K562 (cell line): Measurements from ENCODE around the gene SGSM2. TPM values are rescaled to one million over a fixed set of nuclear protein-coding genes. Genes with fewer than 3 reads are reported as not detected.
A peak's percentile ranks its signal among the peaks of the same experiment; 100 is the strongest.

Source experiments
- ATAC-seq: fragments of 200-7000 bp; cut with Tn5 transposase; 3 replicates; pipeline ENCODE4 v1.9.1; 2020; ENCODE audit warnings: moderate library complexity
- BruUV-seq: library from RNA; stranded (reverse); fragments of 400-500 nt; replicated peaks from 2 replicates; lab custom pipeline; 2021; lab: Mats Ljungman, UMichigan
- CTCF ChIA-PET: fragments of 300-600 bp; formaldehyde crosslinking; extraction: SDS; loops from one replicate; lab custom pipeline; 2021; ENCODE audit warnings: low intra/inter-chr PET ratio; lab: Yijun Ruan, JAX
- POLR2A ChIA-PET: fragments of 300-600, 350-650 bp; sonication (Branson Sonifier 250); formaldehyde crosslinking; extraction: SDS; loops from one replicate; lab custom pipeline; 2021; ENCODE audit warnings: antibody characterized with exemption, inconsistent platforms; lab: Yijun Ruan, JAX
- DNase-seq, 4 experiments: peaks; one replicate each; pipeline versions ENCODE4 v3.0.0 to v3.0.0-alpha.2; 2011 to 2018; ENCODE audit warnings: low spot score in 3 of 4, mixed read lengths in 3 of 4; ENCODE audit errors: extremely low read depth in 1 of 4
- FAIRE-seq: peaks from 2 replicates; lab custom pipeline; 2011; peaks lifted over from hg19 to GRCh38; lab: Jason Lieb, UNC
- H2AFZ ChIP-seq: 2 replicates; pipeline ENCODE4 v1.6.0; 2011; ENCODE audit warnings: low read depth, low read length, control low read depth, inconsistent platforms
- H3K27ac ChIP-seq: fragments of 200-600 bp; 3 replicates; pipeline ENCODE4 v1.8.0; 2011; ENCODE audit warnings: low read depth, mild to moderate bottlenecking, control low read depth, inconsistent platforms, low read length, moderate library complexity, mixed read lengths; ENCODE audit errors: extremely low read depth
- H3K27me3 ChIP-seq, 2 experiments: fragments of 300-600 bp in 1 of 2; 2 replicates in 1 of 2; 3 replicates in 1 of 2; pipeline versions ENCODE4 v1.6.0 to v1.8.0; 2011; ENCODE audit warnings: inconsistent platforms in 2 of 2, low read length in 2 of 2, mild to moderate bottlenecking in 1 of 2, mixed read lengths in 1 of 2, moderate library complexity in 1 of 2; ENCODE audit not compliant: control insufficient read depth in 2 of 2, insufficient read depth in 2 of 2
- H3K36me3 ChIP-seq: fragments of 300-600 bp; 3 replicates; pipeline ENCODE4 v1.8.0; 2011; ENCODE audit warnings: mild to moderate bottlenecking, low read length, inconsistent platforms; ENCODE audit not compliant: control insufficient read depth, insufficient read depth
- H3K4me1 ChIP-seq, 2 experiments: fragments of 200-600 bp in 1 of 2; replicated peaks in 1 of 2; 2 replicates in 1 of 2; 3 replicates in 1 of 2; pipeline versions ENCODE4 v1.5.1 to v1.8.0; 2011; ENCODE audit warnings: inconsistent platforms in 2 of 2, low read length in 2 of 2, mild to moderate bottlenecking in 1 of 2, mixed read lengths in 1 of 2, moderate library complexity in 1 of 2; ENCODE audit not compliant: control insufficient read depth in 2 of 2, insufficient read depth in 2 of 2
- H3K4me2 ChIP-seq: 2 replicates; pipeline ENCODE4 v1.6.1; 2011; ENCODE audit warnings: low read length, control low read depth, inconsistent platforms, mixed read lengths; ENCODE audit not compliant: insufficient read depth
- H3K4me3 ChIP-seq: fragments of 200-600 bp; sonication (generic), shearing (Covaris generic); 2 replicates; pipeline ENCODE4 v1.5.1; 2016; ENCODE audit warnings: control low read depth, inconsistent platforms
- H3K79me2 ChIP-seq: fragments of 200-600 bp; 3 replicates; pipeline ENCODE4 v1.8.0; 2011; ENCODE audit warnings: low read length, inconsistent platforms; ENCODE audit not compliant: control insufficient read depth, insufficient read depth
- H3K9ac ChIP-seq, 2 experiments: 2 replicates each; pipeline versions ENCODE4 v1.6.0 to v1.6.1; 2011; ENCODE audit warnings: low read depth in 2 of 2, low read length in 2 of 2, control low read depth in 1 of 2, inconsistent platforms in 1 of 2, mild to moderate bottlenecking in 1 of 2, mixed read lengths in 1 of 2; ENCODE audit not compliant: insufficient read depth in 1 of 2
- H3K9me1 ChIP-seq: one replicate; pipeline ENCODE4 v1.6.0; 2011; ENCODE audit warnings: inconsistent platforms, mild to moderate bottlenecking, low read length, moderate library complexity; ENCODE audit not compliant: control insufficient read depth, insufficient read depth
- H3K9me3 ChIP-seq: replicated peaks from 2 replicates; pipeline ENCODE4 v1.5.1; 2011; ENCODE audit warnings: low read depth, low read length, inconsistent platforms; ENCODE audit not compliant: control insufficient read depth, insufficient read depth
- H4K20me1 ChIP-seq: replicated peaks from 2 replicates; pipeline ENCODE4 v1.6.1; 2011; ENCODE audit warnings: low read length, inconsistent platforms, mixed read lengths; ENCODE audit not compliant: control insufficient read depth, insufficient read depth
- ARID2 ChIP-seq: fragments of 450-650 bp; IDR thresholded peaks from 2 replicates; pipeline ENCODE4 v1.6.1; 2017; ENCODE audit warnings: antibody characterized with exemption, mild to moderate bottlenecking
- NBN ChIP-seq: fragments of 450-650 bp; IDR thresholded peaks from 2 replicates; pipeline ENCODE4 v1.6.1; 2016; ENCODE audit warnings: low read depth, mild to moderate bottlenecking
- TEAD1 ChIP-seq, 2 experiments: fragments of 450-650 bp in 1 of 2; sonication (generic) in 1 of 2; formaldehyde crosslinking; IDR thresholded peaks; 2 replicates each; pipeline versions ENCODE4 v1.4.0 to v1.8.0; 2020 to 2022; ENCODE audit warnings: mild to moderate bottlenecking in 2 of 2, missing genetic modification reagents in 1 of 2
- TOE1 ChIP-seq, 2 experiments: fragments of 450-650 bp in 1 of 2; sonication (generic) in 1 of 2; formaldehyde crosslinking in 1 of 2; IDR thresholded peaks; 2 replicates each; pipeline versions ENCODE4 v1.7.1 to v1.8.0; 2016 to 2022; ENCODE audit warnings: borderline replicate concordance in 2 of 2, mild to moderate bottlenecking in 2 of 2, antibody characterized with exemption in 1 of 2, inconsistent platforms in 1 of 2, low read depth in 1 of 2, missing genetic modification reagents in 1 of 2, moderate library complexity in 1 of 2
- ZFX ChIP-seq: sonication (generic); formaldehyde crosslinking; IDR thresholded peaks from 2 replicates; pipeline ENCODE4 v1.8.0; 2022; ENCODE audit warnings: mild to moderate bottlenecking, missing genetic modification reagents, moderate library complexity
- ZNF146 ChIP-seq: IDR thresholded peaks from one replicate; pipeline ENCODE4 v1.6.1; 2018; ENCODE audit warnings: missing compliant biosample characterization; ENCODE audit not compliant: unreplicated experiment
- ZNF224 ChIP-seq: sonication (generic); formaldehyde crosslinking; IDR thresholded peaks from 2 replicates; pipeline ENCODE4 v1.8.0; 2022; ENCODE audit warnings: mild to moderate bottlenecking, missing genetic modification reagents
- ZNF23 ChIP-seq: fragments of 250-450 bp; sonication (Bioruptor Pico); IDR thresholded peaks from 2 replicates; pipeline ENCODE4 v1.4.0; 2020; ENCODE audit warnings: mild to moderate bottlenecking
- WGBS: fragments of 100-300 bp; shearing (Covaris generic); methylation state at CpG from one replicate; pipeline ENCODE4 v1.1.6; 2016; ENCODE audit warnings: low coverage, mixed read lengths; ENCODE audit not compliant: insufficient coverage; ENCODE audit errors: missing lambda C conversion rate; 5-methylcytosine and 5-hydroxymethylcytosine counted together
- in situ Hi-C: fragments of 300-500 bp; cut with MboI; formaldehyde crosslinking; loops from 4 replicates; pipeline ENCODE4 v1.15.0; 2018; ENCODE audit warnings: inconsistent platforms, mixed read lengths
- intact Hi-C: fragments of 100-400 bp; cut with micrococcal nuclease; formaldehyde crosslinking; loops from 2 replicates; pipeline ENCODE4 v1.14.2; 2022
- polyA plus RNA-seq, 8 experiments: library from polyadenylated mRNA; depleted of rRNA in 4 of 8; stranded (reverse) in 5 of 8; unstranded in 3 of 8; fragments of >200 nt; fragmentation: Nextera tagmentation in 2 of 8; fragmentation: Illumina TruSeq in 1 of 8; extraction: Ambion mirVana in 2 of 8; extraction: Trizol in 1 of 8; gene quantifications; 2 replicates each; pipeline versions ENCODE4 v1.2.1 to v1.2.3, GENCODE V29; 2011 to 2014; ENCODE audit warnings: inconsistent platforms in 1 of 8, missing spikeins in 1 of 8
- total RNA-seq, 7 experiments: library from RNA; depleted of rRNA in 6 of 7; stranded (reverse); fragments of >200 nt in 6 of 7; fragmentation: Illumina TruSeq in 2 of 7; extraction: Trizol in 2 of 7; gene quantifications; 2 replicates each; pipeline versions ENCODE4 v1.2.1 to v1.2.3, GENCODE V29; 2011 to 2021; ENCODE audit warnings: low replicate concordance in 1 of 7
- TF ChIP-seq, protein P1 (sequence below): sonication (generic); formaldehyde crosslinking; IDR thresholded peaks from 2 replicates; pipeline ENCODE4 v1.8.1; 2023; ENCODE audit warnings: mild to moderate bottlenecking, missing genetic modification reagents
- TF ChIP-seq, protein P2 (sequence below): fragments of 200-600 bp; sonication (generic); IDR thresholded peaks from one replicate; pipeline ENCODE4 v1.6.1; 2012; ENCODE audit warnings: mild to moderate bottlenecking, low read depth, low read length, inconsistent platforms

SGSM2 gene
- total and polyA plus RNA-seq, 9 of the 15 experiments (the other 6 are each of a cell fraction or from before 2014, with no cell fraction given) = 0.20 to 26.3 (median 14.8) TPM

DNA sequence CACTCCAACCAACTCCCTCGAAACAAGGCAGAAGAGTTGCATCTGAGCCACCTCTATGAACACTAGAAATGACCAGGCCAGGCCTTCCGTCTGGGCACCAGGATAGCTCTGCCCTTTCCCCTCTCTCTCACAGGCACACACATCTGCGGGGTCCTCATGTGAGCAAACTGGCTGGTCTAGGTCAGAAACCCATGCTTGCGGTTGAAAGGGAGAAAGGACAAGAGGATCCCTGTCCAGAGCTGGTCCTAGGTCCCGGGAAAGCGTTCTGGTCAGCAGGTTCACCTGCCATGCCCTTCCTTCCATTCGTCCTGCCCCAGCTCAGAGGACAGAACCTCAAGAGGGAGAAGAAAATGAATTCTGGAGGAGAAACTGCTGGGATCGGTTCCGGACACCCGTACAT, 60.9 kb downstream of the SGSM2 start:
- CTCF ChIA-PET = no interaction called here
- POLR2A ChIA-PET = interaction anchor here (0.7 to 1.1 kb wide), 2 partner anchors 10 to 15 kb away, joined by 4 read pairs; no protein-coding TSS in a partner anchor
- 0 out of 2 replicates have a peak, but pooled peaks cover 3% of the 10 kb centered on the region for H4K20me1 ChIP-seq
- TF ChIP-seq NBN = no peak
- no peak for TF ChIP-seq ZNF224
- no peak for TF ChIP-seq TOE1 (IDR thresholded peaks at IDR 0.05; ENCODE audit: borderline replicate concordance)
- TF ChIP-seq TOE1 (CRISPR knock-in tag; IDR thresholded peaks at IDR 0.05; ENCODE audit: borderline replicate concordance, low read depth) = no peak
- no peak for TF ChIP-seq ZNF146 (CRISPR knock-in tag)
- no peak for TF ChIP-seq ARID2
- TF ChIP-seq, protein P1, sequence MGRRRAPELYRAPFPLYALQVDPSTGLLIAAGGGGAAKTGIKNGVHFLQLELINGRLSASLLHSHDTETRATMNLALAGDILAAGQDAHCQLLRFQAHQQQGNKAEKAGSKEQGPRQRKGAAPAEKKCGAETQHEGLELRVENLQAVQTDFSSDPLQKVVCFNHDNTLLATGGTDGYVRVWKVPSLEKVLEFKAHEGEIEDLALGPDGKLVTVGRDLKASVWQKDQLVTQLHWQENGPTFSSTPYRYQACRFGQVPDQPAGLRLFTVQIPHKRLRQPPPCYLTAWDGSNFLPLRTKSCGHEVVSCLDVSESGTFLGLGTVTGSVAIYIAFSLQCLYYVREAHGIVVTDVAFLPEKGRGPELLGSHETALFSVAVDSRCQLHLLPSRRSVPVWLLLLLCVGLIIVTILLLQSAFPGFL (CRISPR knock-in tag) = 0 out of 2 replicates have a peak, but pooled peaks have one; percentile 35
- TF ChIP-seq ZNF23 = no peak
- TF ChIP-seq, protein P2, sequence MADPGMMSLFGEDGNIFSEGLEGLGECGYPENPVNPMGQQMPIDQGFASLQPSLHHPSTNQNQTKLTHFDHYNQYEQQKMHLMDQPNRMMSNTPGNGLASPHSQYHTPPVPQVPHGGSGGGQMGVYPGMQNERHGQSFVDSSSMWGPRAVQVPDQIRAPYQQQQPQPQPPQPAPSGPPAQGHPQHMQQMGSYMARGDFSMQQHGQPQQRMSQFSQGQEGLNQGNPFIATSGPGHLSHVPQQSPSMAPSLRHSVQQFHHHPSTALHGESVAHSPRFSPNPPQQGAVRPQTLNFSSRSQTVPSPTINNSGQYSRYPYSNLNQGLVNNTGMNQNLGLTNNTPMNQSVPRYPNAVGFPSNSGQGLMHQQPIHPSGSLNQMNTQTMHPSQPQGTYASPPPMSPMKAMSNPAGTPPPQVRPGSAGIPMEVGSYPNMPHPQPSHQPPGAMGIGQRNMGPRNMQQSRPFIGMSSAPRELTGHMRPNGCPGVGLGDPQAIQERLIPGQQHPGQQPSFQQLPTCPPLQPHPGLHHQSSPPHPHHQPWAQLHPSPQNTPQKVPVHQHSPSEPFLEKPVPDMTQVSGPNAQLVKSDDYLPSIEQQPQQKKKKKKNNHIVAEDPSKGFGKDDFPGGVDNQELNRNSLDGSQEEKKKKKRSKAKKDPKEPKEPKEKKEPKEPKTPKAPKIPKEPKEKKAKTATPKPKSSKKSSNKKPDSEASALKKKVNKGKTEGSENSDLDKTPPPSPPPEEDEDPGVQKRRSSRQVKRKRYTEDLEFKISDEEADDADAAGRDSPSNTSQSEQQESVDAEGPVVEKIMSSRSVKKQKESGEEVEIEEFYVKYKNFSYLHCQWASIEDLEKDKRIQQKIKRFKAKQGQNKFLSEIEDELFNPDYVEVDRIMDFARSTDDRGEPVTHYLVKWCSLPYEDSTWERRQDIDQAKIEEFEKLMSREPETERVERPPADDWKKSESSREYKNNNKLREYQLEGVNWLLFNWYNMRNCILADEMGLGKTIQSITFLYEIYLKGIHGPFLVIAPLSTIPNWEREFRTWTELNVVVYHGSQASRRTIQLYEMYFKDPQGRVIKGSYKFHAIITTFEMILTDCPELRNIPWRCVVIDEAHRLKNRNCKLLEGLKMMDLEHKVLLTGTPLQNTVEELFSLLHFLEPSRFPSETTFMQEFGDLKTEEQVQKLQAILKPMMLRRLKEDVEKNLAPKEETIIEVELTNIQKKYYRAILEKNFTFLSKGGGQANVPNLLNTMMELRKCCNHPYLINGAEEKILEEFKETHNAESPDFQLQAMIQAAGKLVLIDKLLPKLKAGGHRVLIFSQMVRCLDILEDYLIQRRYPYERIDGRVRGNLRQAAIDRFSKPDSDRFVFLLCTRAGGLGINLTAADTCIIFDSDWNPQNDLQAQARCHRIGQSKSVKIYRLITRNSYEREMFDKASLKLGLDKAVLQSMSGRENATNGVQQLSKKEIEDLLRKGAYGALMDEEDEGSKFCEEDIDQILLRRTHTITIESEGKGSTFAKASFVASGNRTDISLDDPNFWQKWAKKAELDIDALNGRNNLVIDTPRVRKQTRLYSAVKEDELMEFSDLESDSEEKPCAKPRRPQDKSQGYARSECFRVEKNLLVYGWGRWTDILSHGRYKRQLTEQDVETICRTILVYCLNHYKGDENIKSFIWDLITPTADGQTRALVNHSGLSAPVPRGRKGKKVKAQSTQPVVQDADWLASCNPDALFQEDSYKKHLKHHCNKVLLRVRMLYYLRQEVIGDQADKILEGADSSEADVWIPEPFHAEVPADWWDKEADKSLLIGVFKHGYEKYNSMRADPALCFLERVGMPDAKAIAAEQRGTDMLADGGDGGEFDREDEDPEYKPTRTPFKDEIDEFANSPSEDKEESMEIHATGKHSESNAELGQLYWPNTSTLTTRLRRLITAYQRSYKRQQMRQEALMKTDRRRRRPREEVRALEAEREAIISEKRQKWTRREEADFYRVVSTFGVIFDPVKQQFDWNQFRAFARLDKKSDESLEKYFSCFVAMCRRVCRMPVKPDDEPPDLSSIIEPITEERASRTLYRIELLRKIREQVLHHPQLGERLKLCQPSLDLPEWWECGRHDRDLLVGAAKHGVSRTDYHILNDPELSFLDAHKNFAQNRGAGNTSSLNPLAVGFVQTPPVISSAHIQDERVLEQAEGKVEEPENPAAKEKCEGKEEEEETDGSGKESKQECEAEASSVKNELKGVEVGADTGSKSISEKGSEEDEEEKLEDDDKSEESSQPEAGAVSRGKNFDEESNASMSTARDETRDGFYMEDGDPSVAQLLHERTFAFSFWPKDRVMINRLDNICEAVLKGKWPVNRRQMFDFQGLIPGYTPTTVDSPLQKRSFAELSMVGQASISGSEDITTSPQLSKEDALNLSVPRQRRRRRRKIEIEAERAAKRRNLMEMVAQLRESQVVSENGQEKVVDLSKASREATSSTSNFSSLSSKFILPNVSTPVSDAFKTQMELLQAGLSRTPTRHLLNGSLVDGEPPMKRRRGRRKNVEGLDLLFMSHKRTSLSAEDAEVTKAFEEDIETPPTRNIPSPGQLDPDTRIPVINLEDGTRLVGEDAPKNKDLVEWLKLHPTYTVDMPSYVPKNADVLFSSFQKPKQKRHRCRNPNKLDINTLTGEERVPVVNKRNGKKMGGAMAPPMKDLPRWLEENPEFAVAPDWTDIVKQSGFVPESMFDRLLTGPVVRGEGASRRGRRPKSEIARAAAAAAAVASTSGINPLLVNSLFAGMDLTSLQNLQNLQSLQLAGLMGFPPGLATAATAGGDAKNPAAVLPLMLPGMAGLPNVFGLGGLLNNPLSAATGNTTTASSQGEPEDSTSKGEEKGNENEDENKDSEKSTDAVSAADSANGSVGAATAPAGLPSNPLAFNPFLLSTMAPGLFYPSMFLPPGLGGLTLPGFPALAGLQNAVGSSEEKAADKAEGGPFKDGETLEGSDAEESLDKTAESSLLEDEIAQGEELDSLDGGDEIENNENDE = no peak
- TF ChIP-seq ZFX (CRISPR knock-in tag) = peak; percentile 21; the same call in 1 of the 2 replicates
- 0 out of 4 replicates have a peak, but pooled peaks of 1 of the 2 experiments have one; percentile 45 for TF ChIP-seq TEAD1 (CRISPR knock-in tag; IDR thresholded peaks at IDR 0.05)

More for the DNA sequence above, 60.9 kb downstream of the SGSM2 start:
- 16% methylated on average over 6 of the region's 10 CpGs for WGBS
- H3K27me3 ChIP-seq = no peaks in the 10 kb centered on the region
- peak overlapping the region; percentile 79 to 90 for H3K9ac ChIP-seq
- H3K9me3 ChIP-seq = no peaks in the 10 kb centered on the region
- peak; percentile 58 for FAIRE-seq
- DNase-seq = no peak
- peak overlapping the region; percentile 91 for H3K4me3 ChIP-seq
- no TSS peak for BruUV-seq
- in situ Hi-C loops = no loop called here
- peaks cover 3% of the 10 kb centered on the region for H3K9me1 ChIP-seq
- ATAC-seq = no peak
- peaks cover 33 to 87% of the 10 kb centered on the region in 2 experiments for H3K4me1 ChIP-seq
- H2AFZ ChIP-seq = peak overlapping the region; percentile 81
- peak overlapping the region; percentile 89 for H3K4me2 ChIP-seq
- intact Hi-C loops = no loop called here
- peaks cover 60% of the 10 kb centered on the region for H3K79me2 ChIP-seq
- 0 out of 3 replicates have a peak, but pooled peaks cover 3% of the 10 kb centered on the region for H3K36me3 ChIP-seq
- peak overlapping the region; percentile 100 for H3K27ac ChIP-seq
